DOHH2 (cell line): ENCODE results near the gene POU2AF3.

Experiments used
- EZH2phosphoT487 ChIP-seq: fragments of 200-600 bp; sonication (generic); IDR thresholded peaks from 2 replicates; pipeline ENCODE4 v1.6.1; 2017; ENCODE audit warnings: borderline replicate concordance, mild to moderate bottlenecking, antibody characterized with exemption, low read length, moderate library complexity, mixed read lengths
- TF ChIP-seq, protein P1 (sequence below): fragments of 200-600 bp; sonication (generic); IDR thresholded peaks from one replicate; pipeline ENCODE4 v1.5.1; 2014; ENCODE audit warnings: antibody characterized with exemption, mild to moderate bottlenecking, low read depth, low read length; ENCODE audit not compliant: poor library complexity, severe bottlenecking

DNA sequence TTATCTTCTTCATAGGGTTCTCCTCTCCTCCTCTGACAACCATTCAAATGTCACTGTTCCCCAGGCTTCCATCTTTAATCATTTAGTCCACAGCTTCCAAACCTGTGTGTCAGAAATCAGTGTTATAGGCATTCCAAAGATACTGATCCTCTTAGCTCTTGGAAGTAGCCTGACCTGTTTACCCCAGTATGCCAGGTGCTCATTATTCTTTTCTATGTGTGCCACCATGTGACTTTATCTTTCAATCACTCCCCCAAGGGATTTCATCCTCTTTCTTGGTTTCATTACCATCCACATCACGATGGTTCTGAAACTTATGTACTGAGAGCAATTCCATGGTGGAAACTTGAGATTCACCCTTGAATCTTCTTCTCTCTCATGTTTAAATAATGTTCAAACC is 45.2 kb upstream of the POU2AF3 start:
- TF ChIP-seq, protein P1, sequence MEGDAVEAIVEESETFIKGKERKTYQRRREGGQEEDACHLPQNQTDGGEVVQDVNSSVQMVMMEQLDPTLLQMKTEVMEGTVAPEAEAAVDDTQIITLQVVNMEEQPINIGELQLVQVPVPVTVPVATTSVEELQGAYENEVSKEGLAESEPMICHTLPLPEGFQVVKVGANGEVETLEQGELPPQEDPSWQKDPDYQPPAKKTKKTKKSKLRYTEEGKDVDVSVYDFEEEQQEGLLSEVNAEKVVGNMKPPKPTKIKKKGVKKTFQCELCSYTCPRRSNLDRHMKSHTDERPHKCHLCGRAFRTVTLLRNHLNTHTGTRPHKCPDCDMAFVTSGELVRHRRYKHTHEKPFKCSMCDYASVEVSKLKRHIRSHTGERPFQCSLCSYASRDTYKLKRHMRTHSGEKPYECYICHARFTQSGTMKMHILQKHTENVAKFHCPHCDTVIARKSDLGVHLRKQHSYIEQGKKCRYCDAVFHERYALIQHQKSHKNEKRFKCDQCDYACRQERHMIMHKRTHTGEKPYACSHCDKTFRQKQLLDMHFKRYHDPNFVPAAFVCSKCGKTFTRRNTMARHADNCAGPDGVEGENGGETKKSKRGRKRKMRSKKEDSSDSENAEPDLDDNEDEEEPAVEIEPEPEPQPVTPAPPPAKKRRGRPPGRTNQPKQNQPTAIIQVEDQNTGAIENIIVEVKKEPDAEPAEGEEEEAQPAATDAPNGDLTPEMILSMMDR = no peak
- no peak for TF ChIP-seq EZH2phosphoT487
